Large intestine (tissue), 3 donors: Measurements from ENCODE around the gene CEACAM7. TPM values are rescaled to one million over a fixed set of nuclear protein-coding genes. Genes with fewer than 3 reads are reported as not detected.
A peak's percentile ranks its signal among the peaks of the same experiment; 100 is the strongest.
"Not testable (repeated sequence)": the region's sequence is repeated elsewhere in the genome, so short reads cannot be mapped to it uniquely, and the experiment has no call there.

Experiments
- DNase-seq, 2 donors: peaks; one replicate each; pipeline versions ENCODE4 v3.0.0 to v3.0.0-alpha.2; 2013
- H3K27ac ChIP-seq: one replicate; pipeline ENCODE4 v1.5.1; 2013; ENCODE audit warnings: low read length
- H3K27me3 ChIP-seq: 2 replicates; pipeline ENCODE4 v1.6.1; 2013; ENCODE audit warnings: low read length; ENCODE audit not compliant: control insufficient read depth, insufficient read depth
- H3K36me3 ChIP-seq: 2 replicates; pipeline ENCODE4 v1.6.1; 2013; ENCODE audit warnings: low read length; ENCODE audit not compliant: control insufficient read depth, insufficient read depth
- H3K4me1 ChIP-seq: one replicate; pipeline ENCODE4 v1.6.1; 2013; ENCODE audit warnings: low read length; ENCODE audit not compliant: control insufficient read depth, insufficient read depth
- H3K4me3 ChIP-seq: one replicate; pipeline ENCODE4 v1.5.1; 2013; ENCODE audit warnings: low read length
- H3K9me3 ChIP-seq: one replicate; pipeline ENCODE4 v1.6.1; 2013; ENCODE audit warnings: mild to moderate bottlenecking, low read depth, low read length, moderate library complexity; ENCODE audit not compliant: control insufficient read depth
- WGBS: methylation state at CpG from one replicate; pipeline ENCODE4 v1.1.5; 2013; ENCODE audit warnings: low lambda C conversion rate; ENCODE audit not compliant: insufficient coverage; 5-methylcytosine and 5-hydroxymethylcytosine counted together
- polyA plus RNA-seq: library from polyadenylated mRNA; unstranded; fragments of 120-200 nt; gene quantifications from one replicate; pipeline ENCODE4 v1.2.1, GENCODE V29; 2013

The CEACAM7 gene
- polyA plus RNA-seq, 1 donor: 0.09 TPM

DNA sequence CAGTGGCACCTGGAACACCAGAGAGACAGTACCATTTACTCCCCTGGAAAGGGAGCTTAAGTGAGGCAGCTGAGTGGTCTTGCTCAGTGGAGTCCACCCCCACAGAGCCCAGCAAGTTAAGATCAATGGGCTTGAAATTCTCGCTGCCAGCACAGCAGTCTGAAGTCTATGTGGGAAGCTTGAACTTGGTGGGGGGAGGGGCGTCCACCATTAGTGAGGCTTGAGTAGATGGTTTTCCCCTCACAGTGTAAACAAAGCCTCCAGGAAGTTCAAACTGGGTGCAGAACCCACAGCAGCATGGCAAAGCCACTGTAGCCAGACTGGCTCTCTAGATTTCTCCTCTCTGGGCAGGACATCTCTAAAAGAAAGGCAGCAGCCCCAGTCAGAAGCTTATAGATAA is 30.9 kb downstream of the CEACAM7 start:
- Histone ChIP-seq H3K9me3 (no peaks in the 10 kb centered on the region), H3K27ac (no peak overlapping the region), H3K4me1 (no peaks in the 10 kb centered on the region), H3K36me3 (no peaks in the 10 kb centered on the region), H3K4me3 (no peak overlapping the region), H3K27me3 (peaks cover 8% of the 10 kb centered on the region)
- no CpG with 5 or more reads among the region's 2 CpGs for WGBS
- no peak for DNase-seq

DNA sequence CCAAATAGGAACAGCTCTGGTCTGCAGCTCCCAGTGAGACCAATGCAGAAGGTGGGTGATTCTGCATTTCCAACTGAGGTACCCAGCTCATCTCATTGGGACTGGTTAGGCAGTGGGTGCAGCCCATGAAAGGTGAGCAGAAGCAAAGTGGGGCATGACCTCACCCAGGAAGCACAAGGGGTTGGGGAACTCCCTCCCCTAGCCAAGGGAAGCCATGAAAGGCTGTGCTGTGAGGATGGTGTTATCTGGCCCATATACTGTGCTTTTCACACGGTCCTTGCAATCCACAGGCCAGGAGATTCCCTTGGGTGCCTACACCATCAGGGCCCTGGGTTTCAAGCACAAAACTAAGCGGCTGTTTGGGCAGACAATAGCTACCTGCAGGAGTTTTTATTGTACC is 31.3 kb downstream of the CEACAM7 start:
- not testable (repeated sequence) for H3K27me3 ChIP-seq, H3K4me3 ChIP-seq, H3K27ac ChIP-seq

DNA sequence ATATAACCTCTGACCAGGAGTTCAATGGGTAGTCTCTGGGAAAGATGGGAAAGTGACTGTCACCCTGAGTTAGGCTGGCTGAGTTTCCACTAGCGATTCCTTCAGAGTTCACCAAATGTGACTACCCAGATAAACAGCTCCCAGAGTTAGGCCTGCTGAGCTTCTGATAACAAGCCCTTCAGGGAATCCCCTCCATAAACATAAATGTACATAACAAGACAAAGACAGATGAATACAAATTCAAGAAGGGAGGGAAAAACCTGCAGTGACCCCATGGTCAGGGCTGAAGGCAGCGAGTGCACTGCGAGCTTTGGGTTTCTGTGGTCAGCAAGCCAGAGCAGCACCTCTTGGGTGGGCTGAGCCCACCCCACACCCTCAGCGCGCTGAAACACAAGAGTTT is 35.8 kb downstream of the CEACAM7 start:
- Histone ChIP-seq H3K4me1 (no peaks in the 10 kb centered on the region), H3K27me3 (peaks cover 24% of the 10 kb centered on the region), H3K36me3 (no peaks in the 10 kb centered on the region), H3K27ac (no peak overlapping the region), H3K9me3 (no peaks in the 10 kb centered on the region), H3K4me3 (no peak overlapping the region)
- no peak for DNase-seq
- WGBS: no CpG with 5 or more reads among the region's 5 CpGs

More for the DNA sequence above, 31.3 kb downstream of the CEACAM7 start:
- WGBS: no CpG with 5 or more reads among the region's 2 CpGs
- H3K36me3 ChIP-seq, H3K9me3 ChIP-seq, DNase-seq, H3K4me1 ChIP-seq: not testable (repeated sequence)

DNA sequence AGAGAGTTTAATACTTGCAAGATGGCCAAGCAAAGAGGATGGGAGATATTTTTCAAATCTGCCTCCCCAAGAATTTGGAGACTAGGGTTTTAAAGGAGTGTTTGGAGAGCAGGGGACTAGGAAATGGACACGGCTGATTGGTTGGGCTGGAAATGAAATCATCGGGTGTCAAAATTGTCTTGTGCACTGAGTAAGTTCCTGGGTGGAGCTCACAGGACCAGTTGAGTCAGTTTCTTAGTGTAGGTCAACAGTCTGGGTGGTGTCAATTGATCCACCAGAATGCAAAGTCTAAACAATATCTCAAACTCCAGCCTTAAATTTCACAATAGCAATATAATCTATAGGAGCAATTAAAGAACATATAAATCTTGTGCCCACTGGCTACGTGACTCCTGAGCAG is 38.2 kb downstream of the CEACAM7 start:
- H3K36me3 ChIP-seq: no peaks in the 10 kb centered on the region
- no peak for DNase-seq
- peaks cover 22% of the 10 kb centered on the region for H3K27me3 ChIP-seq
- no peaks in the 10 kb centered on the region for H3K4me1 ChIP-seq
- no peak overlapping the region for H3K27ac ChIP-seq
- no peak overlapping the region for H3K4me3 ChIP-seq
- H3K9me3 ChIP-seq: no peaks in the 10 kb centered on the region
- 50% methylated on average over 1 of the region's 3 CpGs for WGBS

DNA sequence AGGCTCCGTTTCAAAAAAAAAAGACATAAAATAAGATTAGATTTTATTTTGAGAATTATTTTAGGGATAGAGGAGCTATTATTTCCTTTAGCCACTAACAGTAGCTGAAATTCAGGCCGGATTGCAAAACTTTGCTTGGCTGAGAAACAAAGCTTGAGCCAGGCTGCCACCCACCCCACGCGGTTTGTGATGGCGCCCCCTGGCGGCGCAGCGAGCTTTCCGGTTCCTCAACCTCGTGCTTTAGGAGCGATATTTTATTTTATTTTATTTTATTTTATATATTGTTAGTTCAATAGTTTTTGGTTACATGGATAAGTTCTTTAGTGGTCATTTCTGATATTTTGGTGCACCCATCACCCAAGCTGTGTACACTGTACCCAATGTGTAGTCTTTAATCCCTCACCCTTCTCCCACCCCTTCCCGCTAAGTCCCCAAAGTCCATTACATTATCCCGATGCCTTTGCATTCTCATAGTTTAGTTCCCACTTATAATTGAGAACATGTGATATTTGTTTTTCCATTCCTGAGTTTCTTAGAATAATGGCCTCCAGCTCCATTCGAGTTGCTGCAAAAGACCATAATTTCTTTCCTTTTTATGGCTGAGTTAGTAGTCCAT is 41.4 kb downstream of the CEACAM7 start:
- DNase-seq: no peak
- Histone ChIP-seq H3K4me3 (no peak overlapping the region), H3K27me3 (peaks cover 19% of the 10 kb centered on the region), H3K27ac (no peak overlapping the region), H3K4me1 (no peaks in the 10 kb centered on the region), H3K36me3 (no peaks in the 10 kb centered on the region), H3K9me3 (no peaks in the 10 kb centered on the region)
- 60% methylated on average over 1 of the region's 14 CpGs for WGBS

DNA sequence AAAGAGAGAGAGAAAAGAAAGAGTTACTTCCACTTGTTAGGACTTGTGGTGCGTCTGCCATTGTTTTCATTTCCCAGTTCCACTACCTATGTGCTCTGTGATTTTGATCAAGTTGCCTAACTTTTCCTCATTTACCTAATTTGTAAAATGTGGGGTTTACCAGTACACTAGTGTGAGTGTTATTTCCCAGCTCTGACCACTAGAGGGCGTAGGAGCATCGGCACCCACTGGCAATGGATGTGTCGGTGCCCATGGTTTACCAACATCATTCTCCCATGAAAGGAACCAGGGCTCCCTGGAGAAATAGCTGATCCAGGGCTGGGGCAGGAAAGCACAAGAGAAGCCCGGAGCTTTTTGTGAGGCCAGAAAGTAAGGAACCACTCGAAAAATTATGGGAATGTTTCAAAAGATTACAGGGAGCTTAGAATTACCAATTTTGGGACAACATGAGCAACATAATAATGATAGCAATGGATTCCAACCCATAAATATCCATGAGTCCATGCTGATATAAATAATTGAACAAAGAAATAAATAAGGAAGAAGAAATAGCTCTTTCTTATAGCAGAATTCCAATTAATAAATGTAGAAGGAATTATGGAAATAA is 46.1 kb downstream of the CEACAM7 start:
- H3K9me3 ChIP-seq: no peaks in the 10 kb centered on the region
- H3K4me3 ChIP-seq: no peak overlapping the region
- no peaks in the 10 kb centered on the region for H3K36me3 ChIP-seq
- no peak overlapping the region for H3K27ac ChIP-seq
- peaks cover 8% of the 10 kb centered on the region for H3K27me3 ChIP-seq
- peak; percentile 9 to 16 for DNase-seq
- no peaks in the 10 kb centered on the region for H3K4me1 ChIP-seq
- WGBS: 20% methylated on average over 1 of the region's 6 CpGs

DNA sequence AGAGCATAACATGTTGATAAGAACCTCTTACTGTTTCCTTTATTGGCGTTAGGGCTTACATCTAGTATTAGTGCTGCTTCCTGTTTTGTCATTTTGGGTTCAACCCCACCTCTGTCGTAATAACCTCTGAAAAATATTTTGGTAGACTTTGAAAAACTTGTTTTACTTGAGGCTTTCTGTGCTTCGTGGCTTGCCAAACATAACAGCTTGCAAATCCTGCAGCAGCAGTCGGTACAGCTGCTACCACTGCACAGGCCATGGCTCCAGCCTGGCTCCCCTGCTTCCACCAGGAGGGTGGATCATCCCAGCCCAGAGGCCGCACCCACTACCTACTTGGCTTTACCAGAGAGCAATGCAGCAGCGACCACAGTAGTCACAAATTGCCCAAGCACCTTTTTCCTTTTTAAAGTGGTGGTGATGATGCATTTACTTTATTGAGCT is 49.4 kb downstream of the CEACAM7 start:
- H3K36me3 ChIP-seq: no peaks in the 10 kb centered on the region
- no peak overlapping the region for H3K27ac ChIP-seq
- WGBS: 33% methylated on average over 1 of the region's 6 CpGs
- H3K4me1 ChIP-seq: no peaks in the 10 kb centered on the region
- no peak for DNase-seq
- no peaks in the 10 kb centered on the region for H3K9me3 ChIP-seq
- H3K4me3 ChIP-seq: no peak overlapping the region
- peaks cover 8% of the 10 kb centered on the region for H3K27me3 ChIP-seq

DNA sequence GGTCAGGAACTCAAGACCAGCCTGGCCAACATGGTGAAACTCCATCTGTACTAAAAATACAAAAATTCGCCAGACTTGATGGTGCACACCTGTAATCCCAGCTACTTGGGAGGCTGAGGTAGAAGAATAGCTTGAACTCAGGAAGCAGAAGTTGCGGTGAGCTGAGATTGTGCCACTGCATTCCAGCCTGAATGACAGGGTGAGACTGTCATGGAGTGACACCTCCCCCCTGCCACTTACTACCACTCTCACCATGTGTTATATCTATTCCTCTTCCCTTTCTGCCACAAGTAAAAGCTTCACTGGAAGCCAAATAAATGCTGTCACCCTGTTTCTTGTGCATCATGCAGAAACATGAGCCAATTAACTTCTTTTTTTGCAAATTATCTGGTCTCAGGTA is 50.6 kb downstream of the CEACAM7 start:
- H3K9me3 ChIP-seq: no peaks in the 10 kb centered on the region
- no peak overlapping the region for H3K27ac ChIP-seq
- no peak for DNase-seq
- no peak overlapping the region for H3K4me3 ChIP-seq
- whole genome bisulfite sequencing: no CpG with 5 or more reads among the region's 2 CpGs
- H3K36me3 ChIP-seq: no peaks in the 10 kb centered on the region
- H3K4me1 ChIP-seq: no peaks in the 10 kb centered on the region
- H3K27me3 ChIP-seq: peaks cover 4% of the 10 kb centered on the region

DNA sequence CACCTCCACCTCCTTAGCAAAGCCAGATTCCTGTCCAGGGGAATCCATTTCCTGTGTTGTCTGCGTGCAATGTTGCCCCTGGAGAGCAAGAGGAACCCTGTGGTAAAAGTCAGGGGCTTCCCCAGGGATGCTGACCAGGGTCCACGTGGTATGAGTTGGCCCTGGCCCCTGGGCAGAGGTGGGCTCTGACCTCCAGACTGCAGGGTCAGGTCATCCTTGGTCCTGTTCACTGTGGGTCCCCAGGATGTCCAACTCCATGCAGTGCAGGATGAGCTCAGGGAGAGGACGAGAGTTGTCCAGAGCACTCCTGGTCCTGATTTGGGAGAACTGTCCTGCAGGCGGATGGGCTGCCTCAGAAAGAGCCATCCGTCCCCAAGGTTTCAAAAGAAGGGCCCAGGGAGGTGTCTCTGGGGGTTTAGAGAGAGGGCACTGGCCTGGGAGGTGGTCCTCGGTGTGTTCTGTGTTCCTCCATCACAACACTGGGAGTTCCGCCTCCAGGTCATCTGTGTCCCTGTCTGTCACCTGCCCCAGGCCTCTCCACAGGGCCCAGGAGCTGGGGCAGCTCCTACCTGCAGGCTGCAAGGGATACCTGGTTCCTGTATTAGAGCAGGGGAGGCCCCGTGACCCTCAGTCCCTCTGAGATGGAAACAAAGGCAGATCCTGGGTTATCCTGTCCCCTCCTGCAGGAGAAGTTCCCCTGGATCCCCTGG is 59.9 kb downstream of the CEACAM7 start:
- no peak overlapping the region for H3K27ac ChIP-seq
- DNase-seq: no peak
- peaks cover 4% of the 10 kb centered on the region for H3K9me3 ChIP-seq
- no peak overlapping the region for H3K4me3 ChIP-seq
- H3K4me1 ChIP-seq: no peaks in the 10 kb centered on the region
- no peaks in the 10 kb centered on the region for H3K27me3 ChIP-seq
- no peaks in the 10 kb centered on the region for H3K36me3 ChIP-seq
- no CpG with 5 or more reads among the region's 8 CpGs for WGBS

DNA sequence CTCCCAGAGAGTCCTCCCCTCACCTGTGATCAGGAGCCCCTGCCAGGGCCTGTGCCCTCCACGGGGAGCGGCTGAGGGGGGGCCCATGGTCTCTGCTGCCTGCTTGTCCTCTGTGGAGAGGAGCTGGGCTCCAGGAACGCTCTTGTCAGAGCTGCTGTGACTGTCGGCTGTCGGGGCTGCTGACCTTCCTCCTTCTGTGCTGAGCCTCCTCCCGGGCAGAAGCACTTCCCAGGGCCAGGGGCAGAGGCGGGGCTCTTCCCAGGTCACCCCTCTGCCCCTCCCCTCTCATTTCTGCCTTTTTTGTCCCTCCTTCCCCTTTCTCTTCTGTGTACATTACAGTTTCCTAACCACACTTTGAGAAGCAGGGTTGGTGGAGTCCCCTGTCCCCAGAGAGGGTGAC is 61.2 kb downstream of the CEACAM7 start, which contains the start of gene CEACAM4:
Gene CEACAM4 (minus strand): TSS at position 198 of the 400 bp plus-strand sequence. CDS start 111 bp downstream, at position 87.
- H3K9me3 ChIP-seq: peaks cover 4% of the 10 kb centered on the region
- WGBS: no CpG with 5 or more reads among the region's 7 CpGs
- no peaks in the 10 kb centered on the region for H3K4me1 ChIP-seq
- no peaks in the 10 kb centered on the region for H3K27me3 ChIP-seq
- no peak within 1 kb of the TSS for H3K4me3 ChIP-seq
- no peak within 1 kb of the TSS for H3K27ac ChIP-seq
- no peaks in the 10 kb centered on the region for H3K36me3 ChIP-seq
- DNase-seq: no peak
